ENCODE results near the gene ACP5.
"Not testable (repeated sequence)": the region's sequence is repeated elsewhere in the genome, so short reads cannot be mapped to it uniquely, and the experiment has no call there.

- TF ChIP-seq, protein P1, sequence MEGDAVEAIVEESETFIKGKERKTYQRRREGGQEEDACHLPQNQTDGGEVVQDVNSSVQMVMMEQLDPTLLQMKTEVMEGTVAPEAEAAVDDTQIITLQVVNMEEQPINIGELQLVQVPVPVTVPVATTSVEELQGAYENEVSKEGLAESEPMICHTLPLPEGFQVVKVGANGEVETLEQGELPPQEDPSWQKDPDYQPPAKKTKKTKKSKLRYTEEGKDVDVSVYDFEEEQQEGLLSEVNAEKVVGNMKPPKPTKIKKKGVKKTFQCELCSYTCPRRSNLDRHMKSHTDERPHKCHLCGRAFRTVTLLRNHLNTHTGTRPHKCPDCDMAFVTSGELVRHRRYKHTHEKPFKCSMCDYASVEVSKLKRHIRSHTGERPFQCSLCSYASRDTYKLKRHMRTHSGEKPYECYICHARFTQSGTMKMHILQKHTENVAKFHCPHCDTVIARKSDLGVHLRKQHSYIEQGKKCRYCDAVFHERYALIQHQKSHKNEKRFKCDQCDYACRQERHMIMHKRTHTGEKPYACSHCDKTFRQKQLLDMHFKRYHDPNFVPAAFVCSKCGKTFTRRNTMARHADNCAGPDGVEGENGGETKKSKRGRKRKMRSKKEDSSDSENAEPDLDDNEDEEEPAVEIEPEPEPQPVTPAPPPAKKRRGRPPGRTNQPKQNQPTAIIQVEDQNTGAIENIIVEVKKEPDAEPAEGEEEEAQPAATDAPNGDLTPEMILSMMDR (conservative IDR thresholded peaks at IDR 0.05; ENCODE audit: low read depth, low read length), result not testable (repeated sequence)
- TF ChIP-seq EZH2 (IDR thresholded peaks at IDR 0.05; ENCODE audit: low read length, unreplicated experiment); EZH2phosphoT487 (IDR thresholded peaks at IDR 0.05; ENCODE audit: borderline replicate concordance, low read length): not testable (repeated sequence)
These were observed 3.7 kb downstream of the ACP5 start for GRCh38 chr19:11573763-11574162.

Measured in PC-3 (cell line).